ENCODE data around the gene TPRX1. TPM values are rescaled to one million over a fixed set of nuclear protein-coding genes. Genes with fewer than 3 reads are reported as not detected.

The TPRX1 gene
- total and polyA plus RNA-seq, 2 donors (not counting 3 experiments of a cell fraction or from before 2014, with no cell fraction given) = not detected

DNA sequence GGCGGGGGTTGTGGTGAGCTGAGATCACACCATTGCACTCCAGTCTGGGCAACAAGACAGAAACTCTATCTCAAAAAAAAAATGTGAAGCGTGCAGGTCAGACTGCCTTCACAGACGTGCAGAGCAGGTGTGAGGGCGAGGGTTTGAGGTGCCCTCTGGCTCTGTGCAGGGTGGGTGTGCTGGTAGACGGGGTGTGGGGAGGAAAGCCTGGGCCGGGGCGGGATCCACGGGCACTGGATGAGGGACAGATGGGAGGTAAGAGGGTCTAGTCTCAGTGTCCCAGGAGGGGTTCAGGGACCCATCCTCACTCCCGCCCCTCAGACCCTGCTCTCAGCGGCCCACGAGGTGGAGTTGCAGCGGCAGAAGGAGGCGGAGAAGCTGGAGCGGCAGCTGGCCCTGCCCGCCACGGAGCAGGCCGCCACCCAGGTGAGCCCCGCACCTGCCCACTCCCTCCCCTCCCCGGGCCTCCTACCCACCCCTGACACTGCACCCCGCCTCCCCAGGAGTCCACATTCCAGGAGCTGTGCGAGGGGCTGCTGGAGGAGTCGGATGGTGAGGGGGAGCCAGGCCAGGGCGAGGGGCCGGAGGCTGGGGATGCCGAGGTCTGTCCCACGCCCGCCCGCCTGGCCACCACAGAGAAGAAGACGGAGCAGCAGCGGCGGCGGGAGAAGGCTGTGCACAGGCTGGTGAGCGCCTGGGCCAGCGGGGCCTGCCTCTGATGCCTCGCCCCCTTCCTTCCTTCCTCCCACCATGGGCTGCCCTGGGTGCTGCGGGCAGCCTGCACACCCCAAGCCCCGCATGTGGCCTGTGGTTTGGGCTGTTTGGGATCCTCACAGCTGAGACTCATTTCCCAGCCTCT, 49.9 kb downstream of the TPRX1 start:
- dilution Hi-C loops (cut with MboI; ENCODE audit: extremely low pct_ligation_motif_present, low sequenced_read_pairs) (no loop called here), intact Hi-C loops (cut with micrococcal nuclease) (no loop called here)
- Histone ChIP-seq H3K79me2 (ENCODE audit: control insufficient read depth, insufficient read depth, low read length) (peaks cover 5% of the 10 kb centered on the region), H2AFZ (ENCODE audit: low read depth, low read length) (no peak overlapping the region), H3K36me3 (ENCODE audit: control insufficient read depth in 2 of 2, extremely low read depth in 1 of 2, insufficient read depth in 2 of 2, low read length in 2 of 2) (peaks cover 21 to 71% of the 10 kb centered on the region in 2 experiments), H3K4me2 (ENCODE audit: insufficient read depth, low read length) (no peak overlapping the region), H3K27ac (ENCODE audit: insufficient read depth, low read depth, low read length) (no peak overlapping the region), H3K9ac (replicated peaks; ENCODE audit: extremely low read depth, insufficient read depth, low read length) (no peak overlapping the region), H3K4me3 (replicated peaks in 1 of 3; ENCODE audit: insufficient read depth in 1 of 3, low read depth in 1 of 3, low read length in 3 of 3) (no peak overlapping the region), H3K27me3 (ENCODE audit: control insufficient read depth in 2 of 2, insufficient read depth in 2 of 2, low read length in 2 of 2) (no peaks in the 10 kb centered on the region), H3K4me1 (ENCODE audit: control insufficient read depth, extremely low read depth, insufficient read depth, low read length) (no peaks in the 10 kb centered on the region), H3K9me1 (replicated peaks; ENCODE audit: control insufficient read depth, extremely low read depth, insufficient read depth, low read length) (no peaks in the 10 kb centered on the region), H3K9me3 (replicated peaks; ENCODE audit: control insufficient read depth, insufficient read depth, low read length) (no peaks in the 10 kb centered on the region), H4K20me1 (replicated peaks; ENCODE audit: control insufficient read depth, extremely low read depth, insufficient read depth, low read length) (no peaks in the 10 kb centered on the region)
- BruUV-seq (replicated peaks) = no TSS peak
- POLR2A ChIA-PET = no interaction called here
- TF ChIP-seq JUN (IDR thresholded peaks at IDR 0.05; ENCODE audit: borderline replicate concordance, insufficient read depth, insufficient read length, low read depth) (no peak), EZH2 (IDR thresholded peaks at IDR 0.05; ENCODE audit: borderline replicate concordance, low read depth, low read length, severe bottlenecking) (no peak), GATA2 (IDR thresholded peaks at IDR 0.05; ENCODE audit: insufficient read depth, insufficient read length, low read depth, low read length) (no peak), MYC (IDR thresholded peaks at IDR 0.05; ENCODE audit: low read depth, low read length) (no peak), POLR2AphosphoS5 (IDR thresholded peaks at IDR 0.05; ENCODE audit: insufficient read depth, low read depth, low read length) (no peak)
- TF ChIP-seq, protein P1, sequence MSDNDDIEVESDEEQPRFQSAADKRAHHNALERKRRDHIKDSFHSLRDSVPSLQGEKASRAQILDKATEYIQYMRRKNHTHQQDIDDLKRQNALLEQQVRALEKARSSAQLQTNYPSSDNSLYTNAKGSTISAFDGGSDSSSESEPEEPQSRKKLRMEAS (IDR thresholded peaks at IDR 0.05; ENCODE audit: insufficient read depth, insufficient read length) = no peak
- TF ChIP-seq, protein P2, sequence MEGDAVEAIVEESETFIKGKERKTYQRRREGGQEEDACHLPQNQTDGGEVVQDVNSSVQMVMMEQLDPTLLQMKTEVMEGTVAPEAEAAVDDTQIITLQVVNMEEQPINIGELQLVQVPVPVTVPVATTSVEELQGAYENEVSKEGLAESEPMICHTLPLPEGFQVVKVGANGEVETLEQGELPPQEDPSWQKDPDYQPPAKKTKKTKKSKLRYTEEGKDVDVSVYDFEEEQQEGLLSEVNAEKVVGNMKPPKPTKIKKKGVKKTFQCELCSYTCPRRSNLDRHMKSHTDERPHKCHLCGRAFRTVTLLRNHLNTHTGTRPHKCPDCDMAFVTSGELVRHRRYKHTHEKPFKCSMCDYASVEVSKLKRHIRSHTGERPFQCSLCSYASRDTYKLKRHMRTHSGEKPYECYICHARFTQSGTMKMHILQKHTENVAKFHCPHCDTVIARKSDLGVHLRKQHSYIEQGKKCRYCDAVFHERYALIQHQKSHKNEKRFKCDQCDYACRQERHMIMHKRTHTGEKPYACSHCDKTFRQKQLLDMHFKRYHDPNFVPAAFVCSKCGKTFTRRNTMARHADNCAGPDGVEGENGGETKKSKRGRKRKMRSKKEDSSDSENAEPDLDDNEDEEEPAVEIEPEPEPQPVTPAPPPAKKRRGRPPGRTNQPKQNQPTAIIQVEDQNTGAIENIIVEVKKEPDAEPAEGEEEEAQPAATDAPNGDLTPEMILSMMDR (IDR thresholded peaks at IDR 0.05; ENCODE audit: extremely low read depth in 1 of 2, insufficient read depth in 1 of 2, low read depth in 1 of 2, low read length in 2 of 2) = no peak
- FAIRE-seq = no peak
- no peak for DNase-seq (ENCODE audit: low read depth, low spot score)
- CTCF ChIA-PET = interaction anchor here (0.6 kb wide), 1 partner anchor 592 kb away, joined by 4 read pairs; no protein-coding TSS in a partner anchor

All from endothelial cell of umbilical vein (primary cell).